Measurements from ENCODE around the gene CNR1.

Gene CNR1

DNA sequence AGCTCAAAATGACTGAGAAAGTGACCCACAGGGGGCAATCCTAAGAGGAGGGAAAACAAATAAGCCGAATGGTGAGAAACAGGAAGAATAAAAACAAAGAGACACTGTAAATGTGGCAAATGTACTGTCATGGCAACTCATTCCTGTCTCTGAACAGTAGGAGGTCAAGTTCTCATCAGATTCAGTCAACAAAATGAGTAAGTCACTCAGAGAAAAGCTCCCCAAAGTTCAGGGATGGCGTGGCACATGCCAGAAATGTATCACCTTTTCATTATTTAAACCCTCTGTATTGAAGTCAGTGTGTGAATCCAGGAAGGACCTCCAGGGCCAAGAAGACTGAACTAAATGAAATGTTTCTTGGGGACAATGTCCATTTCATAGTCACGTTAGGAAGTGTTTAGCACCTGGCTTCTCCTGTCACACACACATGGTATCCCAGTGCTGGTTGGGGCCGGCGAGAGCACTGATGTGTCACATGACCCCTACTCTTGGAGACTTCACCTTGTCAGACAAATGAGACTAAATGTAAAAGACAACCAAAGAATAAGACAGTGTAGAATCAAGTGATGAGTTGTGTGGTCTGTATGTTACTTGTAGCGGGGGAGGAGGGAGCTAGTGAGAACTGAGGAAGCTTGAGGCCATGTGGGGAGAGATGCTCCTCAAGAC is 20.7 kb downstream of the CNR1 start:
- TF ChIP-seq, protein P1, sequence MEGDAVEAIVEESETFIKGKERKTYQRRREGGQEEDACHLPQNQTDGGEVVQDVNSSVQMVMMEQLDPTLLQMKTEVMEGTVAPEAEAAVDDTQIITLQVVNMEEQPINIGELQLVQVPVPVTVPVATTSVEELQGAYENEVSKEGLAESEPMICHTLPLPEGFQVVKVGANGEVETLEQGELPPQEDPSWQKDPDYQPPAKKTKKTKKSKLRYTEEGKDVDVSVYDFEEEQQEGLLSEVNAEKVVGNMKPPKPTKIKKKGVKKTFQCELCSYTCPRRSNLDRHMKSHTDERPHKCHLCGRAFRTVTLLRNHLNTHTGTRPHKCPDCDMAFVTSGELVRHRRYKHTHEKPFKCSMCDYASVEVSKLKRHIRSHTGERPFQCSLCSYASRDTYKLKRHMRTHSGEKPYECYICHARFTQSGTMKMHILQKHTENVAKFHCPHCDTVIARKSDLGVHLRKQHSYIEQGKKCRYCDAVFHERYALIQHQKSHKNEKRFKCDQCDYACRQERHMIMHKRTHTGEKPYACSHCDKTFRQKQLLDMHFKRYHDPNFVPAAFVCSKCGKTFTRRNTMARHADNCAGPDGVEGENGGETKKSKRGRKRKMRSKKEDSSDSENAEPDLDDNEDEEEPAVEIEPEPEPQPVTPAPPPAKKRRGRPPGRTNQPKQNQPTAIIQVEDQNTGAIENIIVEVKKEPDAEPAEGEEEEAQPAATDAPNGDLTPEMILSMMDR (IDR thresholded peaks at IDR 0.05; ENCODE audit: insufficient read depth, low read depth, low read length, missing control alignments), result no peak
- DNase-seq (ENCODE audit: low read depth), result no peak
- H3K4me3 ChIP-seq (ENCODE audit: low read length), result no peak overlapping the region

DNA sequence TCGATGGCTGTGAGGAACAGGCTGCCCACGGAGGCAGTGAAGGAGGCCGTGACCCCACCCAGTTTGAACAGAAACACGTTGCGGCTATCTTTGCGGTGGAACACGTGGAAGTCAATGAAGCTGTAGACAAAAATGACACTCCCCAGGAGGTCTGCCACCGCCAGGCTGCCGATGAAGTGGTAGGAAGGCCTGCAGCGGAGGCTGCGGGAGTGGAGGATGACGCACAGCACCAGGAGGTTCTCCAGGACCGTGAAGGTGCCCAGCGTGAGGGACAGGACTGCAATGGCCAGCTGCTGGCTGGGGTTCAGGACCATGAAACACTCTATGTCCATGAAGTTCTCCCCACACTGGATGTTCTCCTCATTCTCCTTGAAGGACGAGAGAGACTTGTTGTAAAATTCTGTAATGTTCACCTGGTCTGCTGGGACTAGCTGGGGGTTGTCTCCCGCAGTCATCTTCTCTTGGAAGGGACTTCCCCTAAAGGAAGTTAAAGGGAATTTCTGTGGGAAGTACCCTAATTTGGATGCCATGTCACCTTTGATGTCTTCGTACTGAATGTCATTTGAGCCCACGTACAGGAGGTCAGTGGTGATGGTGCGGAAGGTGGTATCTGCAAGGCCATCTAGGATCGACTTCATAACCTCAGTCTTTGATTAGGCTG is 21.4 kb downstream of the CNR1 start:
- DNase-seq (ENCODE audit: low read depth), result no peak
- TF ChIP-seq, protein P1 (IDR thresholded peaks at IDR 0.05; ENCODE audit: insufficient read depth, low read depth, low read length, missing control alignments), result no peak
- H3K4me3 ChIP-seq (ENCODE audit: low read length), result no peak overlapping the region

DNA sequence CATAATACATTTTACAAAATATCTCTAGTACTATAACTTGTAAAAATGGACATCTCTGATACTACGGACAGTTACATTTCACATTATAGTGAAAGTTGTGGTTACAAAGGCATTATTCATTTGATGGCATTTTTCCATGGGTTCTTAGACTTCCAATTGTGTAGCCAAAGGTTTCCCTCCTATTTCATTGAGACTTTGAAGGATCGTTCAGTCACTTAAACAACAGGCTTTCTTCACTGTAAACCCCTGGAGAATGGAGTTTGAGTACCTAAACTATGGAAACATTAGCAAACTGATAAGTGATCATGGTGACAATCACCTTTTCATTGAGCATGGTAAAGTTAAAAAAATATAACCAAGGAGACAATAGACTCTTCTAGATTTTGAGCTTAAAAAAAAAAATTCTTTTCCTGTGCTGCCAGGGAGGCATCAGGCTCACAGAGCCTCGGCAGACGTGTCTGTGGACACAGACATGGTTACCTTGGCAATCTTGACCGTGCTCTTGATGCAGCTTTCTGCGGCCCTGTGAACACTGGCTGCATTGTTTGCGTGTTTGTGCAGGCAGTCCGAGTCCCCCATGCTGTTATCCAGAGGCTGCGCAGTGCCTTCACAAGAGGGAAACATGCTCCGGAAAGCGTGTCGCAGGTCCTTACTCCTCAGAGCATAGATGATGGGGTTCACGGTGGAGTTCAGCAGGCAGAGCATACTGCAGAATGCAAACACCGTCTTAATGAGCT is 22.6 kb downstream of the CNR1 start:
- no peak overlapping the region for H3K4me3 ChIP-seq (ENCODE audit: low read length)
- no peak for DNase-seq (ENCODE audit: low read depth)
- TF ChIP-seq, protein P1 (IDR thresholded peaks at IDR 0.05; ENCODE audit: insufficient read depth, low read depth, low read length, missing control alignments), result no peak

DNA sequence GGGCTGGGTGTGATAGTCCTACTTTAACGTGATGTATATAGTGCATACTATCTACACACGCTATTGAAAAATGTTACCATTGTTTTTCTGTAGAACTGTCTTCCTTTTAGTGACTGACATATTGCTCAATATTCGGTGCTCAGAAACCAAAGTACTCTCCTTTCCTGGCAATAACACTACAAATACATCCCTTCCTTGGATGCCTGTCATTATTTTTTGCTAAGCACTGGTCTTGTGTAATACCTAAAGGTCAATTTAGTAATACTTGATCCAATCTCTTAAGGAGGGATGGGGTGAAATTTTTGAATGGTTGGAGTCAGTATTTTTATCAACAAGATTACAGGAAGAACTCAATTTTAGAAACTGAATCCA is 23.9 kb downstream of the CNR1 start:
- TF ChIP-seq, protein P1 (IDR thresholded peaks at IDR 0.05; ENCODE audit: insufficient read depth, low read depth, low read length, missing control alignments), result no peak
- H3K4me3 ChIP-seq (ENCODE audit: low read length), result no peak overlapping the region
- no peak for DNase-seq (ENCODE audit: low read depth)

DNA sequence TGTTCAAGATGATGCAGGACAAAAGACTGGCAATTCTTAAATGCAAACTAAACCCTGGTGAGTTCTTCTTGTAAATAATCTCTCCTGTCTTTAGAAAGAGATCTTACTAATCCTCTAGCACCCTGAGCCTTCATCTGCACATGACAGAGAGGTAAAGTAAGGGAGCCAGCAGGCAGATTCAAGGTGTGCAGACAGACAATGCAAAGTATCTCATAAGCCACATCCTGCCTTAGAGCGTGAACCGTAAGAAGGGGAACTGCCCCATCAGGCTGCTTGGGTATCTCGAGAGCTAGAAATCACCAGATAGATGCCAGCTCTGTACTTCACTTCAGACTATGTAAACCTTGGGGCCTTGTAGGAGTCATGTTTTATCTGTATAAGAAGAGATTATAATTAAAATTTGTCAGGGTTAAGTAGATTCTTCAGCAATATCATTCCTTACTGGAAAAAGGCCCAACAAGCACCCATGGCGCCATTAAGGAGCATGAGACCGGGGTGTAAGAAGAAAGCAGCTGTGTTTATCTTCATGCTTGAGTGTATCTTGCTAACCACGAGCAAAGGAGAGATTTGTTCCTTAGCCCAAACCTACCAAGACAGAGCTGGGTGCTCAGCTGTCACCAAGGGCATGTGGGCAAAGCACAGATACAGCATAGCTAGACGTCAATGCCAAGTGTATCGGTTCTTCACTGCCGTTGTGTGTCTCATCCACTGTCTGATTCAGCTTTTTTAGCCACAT is 24.4 kb downstream of the CNR1 start:
- no peak overlapping the region for H3K4me3 ChIP-seq (ENCODE audit: low read length)
- no peak for DNase-seq (ENCODE audit: low read depth)
- TF ChIP-seq, protein P1 (IDR thresholded peaks at IDR 0.05; ENCODE audit: insufficient read depth, low read depth, low read length, missing control alignments), result no peak

DNA sequence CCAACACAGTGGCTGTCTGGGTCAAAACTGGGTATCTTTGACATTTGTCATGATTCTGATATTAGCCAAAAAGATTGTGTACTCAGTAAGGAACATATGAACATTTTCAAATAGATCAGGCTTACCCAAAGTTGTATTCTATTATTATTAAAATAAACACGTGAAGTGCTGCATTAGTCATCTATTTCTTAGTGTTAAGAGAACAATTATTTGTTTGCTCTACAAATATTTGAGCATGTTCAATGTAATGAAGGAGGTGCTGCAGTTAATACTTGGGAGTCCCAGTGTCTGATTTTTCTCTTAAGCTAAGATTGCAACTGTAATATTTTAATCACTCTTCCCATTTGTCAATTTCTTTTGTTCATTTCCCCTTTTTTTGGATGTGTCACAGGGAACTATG is 28.2 kb downstream of the CNR1 start:
- no peak overlapping the region for H3K4me3 ChIP-seq (ENCODE audit: low read length)
- DNase-seq (ENCODE audit: low read depth), result no peak
- TF ChIP-seq, protein P1 (IDR thresholded peaks at IDR 0.05; ENCODE audit: insufficient read depth, low read depth, low read length, missing control alignments), result no peak

Data from epithelial cell of esophagus (primary cell).